NCI-H446 (cell line): ENCODE measurements around the gene PIP5KL1.
A peak's percentile ranks its signal among the peaks of the same experiment; 100 is the strongest.

ENCODE experiments used
- DNase-seq, 2 experiments: peaks; one replicate each; lab custom pipeline; 2025; lab: John Stamatoyannopoulos, UW

The PIP5KL1 gene

DNA sequence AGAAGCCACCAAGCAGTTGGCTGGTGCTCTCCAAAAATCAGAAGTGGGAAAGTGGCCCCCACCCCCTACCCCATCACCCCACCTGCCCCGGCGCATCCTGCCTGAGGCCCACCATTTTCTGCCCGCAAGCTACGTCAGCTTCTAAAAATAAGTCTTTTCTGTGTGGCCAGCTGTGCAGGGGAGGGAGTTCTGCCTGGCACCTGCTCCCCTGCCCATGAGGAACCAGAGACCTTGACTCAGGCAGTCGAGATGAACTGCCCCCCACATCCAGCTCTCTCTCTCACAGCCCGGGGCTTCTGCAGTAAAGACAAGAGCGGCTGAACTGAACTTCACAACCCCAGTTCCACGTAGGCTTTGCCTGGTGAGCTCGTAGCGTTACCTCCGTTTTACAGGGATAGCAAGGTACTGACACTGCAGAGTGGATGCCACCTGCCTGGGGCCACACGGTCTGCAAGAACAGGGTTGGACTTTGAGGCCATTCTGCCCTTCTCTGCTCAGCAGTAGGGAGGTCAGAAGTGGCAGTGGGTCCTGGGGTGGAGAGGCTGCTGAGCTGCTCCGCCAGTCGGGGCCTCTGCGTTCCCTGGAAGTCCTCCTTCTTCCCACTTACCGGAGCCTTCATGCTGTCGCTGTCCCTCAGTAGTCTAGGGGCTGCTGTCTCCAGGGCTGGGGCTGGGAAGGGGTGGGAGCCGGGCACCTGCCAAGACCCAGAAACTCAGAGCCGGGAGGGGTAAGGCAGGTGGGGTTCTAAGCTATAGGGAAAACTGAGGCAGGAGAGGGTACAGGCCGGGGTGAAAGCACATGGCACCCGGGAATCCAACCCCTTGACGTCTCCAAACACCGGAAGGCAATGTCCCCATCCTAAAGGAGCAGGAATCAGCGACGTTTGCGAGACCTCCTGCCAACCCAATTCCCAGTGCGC, 14.5 kb downstream of the PIP5KL1 start:
- DNase-seq = no peak

DNA sequence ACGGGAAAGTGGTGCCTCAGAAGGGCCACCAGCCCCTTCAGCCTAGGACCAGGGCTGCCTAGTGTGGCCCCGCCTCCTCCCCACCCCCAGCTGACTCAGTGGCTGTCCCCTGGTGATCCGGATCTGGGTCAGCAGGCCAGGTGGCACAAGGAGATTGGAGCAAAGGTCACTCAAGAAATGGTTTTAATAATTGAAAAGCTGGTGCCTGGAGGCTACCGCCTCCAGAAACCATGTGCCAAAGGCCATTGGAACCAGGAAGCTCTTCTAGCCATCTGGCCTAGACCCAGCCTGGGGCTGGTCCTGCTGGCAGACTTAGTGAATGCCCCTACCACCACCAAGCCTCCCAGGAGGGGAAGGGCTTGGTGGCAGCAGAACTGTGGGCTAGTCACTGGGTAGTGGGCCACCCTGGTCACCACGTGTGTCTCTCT, 15.2 kb downstream of the PIP5KL1 start:
- no peak for DNase-seq

DNA sequence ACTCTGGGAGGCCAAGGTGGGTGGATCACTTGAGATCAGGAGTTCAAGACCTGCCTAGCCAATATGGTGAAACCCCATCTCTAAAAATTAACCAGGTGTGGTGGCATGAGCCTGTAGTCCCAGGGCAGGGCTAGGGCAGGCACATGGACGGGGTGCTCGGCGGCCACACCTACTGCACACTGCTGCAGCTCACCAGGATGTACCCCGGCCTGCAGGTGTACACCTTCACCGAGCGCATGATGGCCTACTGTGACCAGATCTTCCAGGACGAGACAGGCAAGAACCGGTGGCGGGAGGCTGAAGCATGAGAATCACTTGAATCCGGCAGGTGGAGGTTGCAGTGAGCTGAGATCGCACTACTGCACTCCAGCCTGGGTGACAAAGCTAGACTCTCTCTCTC, 16.9 kb downstream of the PIP5KL1 start:
- DNase-seq = no peak

- DNase-seq = no peak
Measured at GRCh38 chr9:127912882-127913281, 17.7 kb downstream of the PIP5KL1 start.

- no peak for DNase-seq
Measured at GRCh38 chr9:127912296-127912695, 18.3 kb downstream of the PIP5KL1 start.

DNA sequence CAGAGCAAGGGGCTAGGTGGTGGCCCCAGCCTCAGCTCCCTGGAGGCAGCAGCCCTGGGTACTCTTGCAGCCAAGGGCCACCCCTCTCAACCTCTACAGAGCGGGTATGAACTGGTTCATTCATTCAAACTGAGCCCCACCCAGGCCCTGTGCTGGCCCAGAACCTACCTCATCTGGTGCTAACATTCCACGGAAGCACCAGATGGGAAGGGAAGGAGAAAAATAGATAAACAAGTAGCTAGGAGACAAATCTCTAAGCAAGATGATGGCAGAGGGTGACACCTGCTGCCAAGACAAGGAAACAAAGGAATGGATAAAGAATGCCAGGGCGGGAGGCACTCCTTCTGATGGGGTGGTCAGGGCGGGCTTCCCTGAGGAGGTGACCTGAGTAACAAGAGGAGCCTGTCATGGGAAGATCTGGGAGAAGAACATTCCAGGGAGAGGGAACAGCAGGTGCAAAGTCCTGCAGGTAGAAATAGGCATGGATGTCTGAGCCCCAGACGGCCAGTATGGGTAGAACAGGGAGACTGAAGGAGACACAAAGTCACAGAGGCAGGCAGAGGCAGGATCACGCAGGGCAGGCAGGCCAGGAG, 19.9 kb downstream of the PIP5KL1 start:
- peak in 1 of 2 experiments; percentile 19 for DNase-seq

DNA sequence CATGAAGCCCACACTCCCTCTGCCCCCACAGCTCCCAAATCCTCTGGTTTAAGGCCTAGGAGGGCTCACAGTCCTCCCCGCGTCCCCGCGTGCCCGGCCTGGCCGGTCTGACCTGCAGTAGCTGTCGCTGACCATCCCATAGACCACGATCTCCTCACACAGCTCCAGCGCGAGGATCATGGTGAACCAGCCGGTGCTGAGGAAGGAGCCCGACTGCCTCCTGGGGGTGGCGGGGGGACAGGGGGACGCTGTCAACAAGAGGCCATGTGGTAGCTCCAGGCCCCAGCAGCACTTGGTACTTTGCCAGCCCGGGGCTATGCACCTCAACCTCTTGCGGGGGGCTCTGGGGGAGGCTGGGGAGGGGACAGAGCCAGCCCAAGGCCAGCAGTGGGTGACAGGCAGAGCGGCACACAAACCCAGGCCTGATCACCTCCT, 20.7 kb downstream of the PIP5KL1 start:
- no peak for DNase-seq

DNA sequence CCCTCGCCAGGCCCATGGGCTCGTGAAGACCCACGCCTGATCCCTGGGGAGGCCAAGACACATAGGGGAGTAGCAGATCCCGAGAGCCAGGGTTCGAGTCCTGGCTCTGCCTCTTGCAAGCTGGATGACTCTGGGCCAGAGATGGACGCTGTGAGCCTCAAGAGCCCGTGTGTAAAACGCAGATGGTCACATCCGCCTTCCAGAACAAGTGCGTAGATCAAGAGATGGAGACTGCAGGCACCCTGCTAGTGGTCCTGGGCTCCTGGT, 22.0 kb downstream of the PIP5KL1 start:
- no peak for DNase-seq

DNA sequence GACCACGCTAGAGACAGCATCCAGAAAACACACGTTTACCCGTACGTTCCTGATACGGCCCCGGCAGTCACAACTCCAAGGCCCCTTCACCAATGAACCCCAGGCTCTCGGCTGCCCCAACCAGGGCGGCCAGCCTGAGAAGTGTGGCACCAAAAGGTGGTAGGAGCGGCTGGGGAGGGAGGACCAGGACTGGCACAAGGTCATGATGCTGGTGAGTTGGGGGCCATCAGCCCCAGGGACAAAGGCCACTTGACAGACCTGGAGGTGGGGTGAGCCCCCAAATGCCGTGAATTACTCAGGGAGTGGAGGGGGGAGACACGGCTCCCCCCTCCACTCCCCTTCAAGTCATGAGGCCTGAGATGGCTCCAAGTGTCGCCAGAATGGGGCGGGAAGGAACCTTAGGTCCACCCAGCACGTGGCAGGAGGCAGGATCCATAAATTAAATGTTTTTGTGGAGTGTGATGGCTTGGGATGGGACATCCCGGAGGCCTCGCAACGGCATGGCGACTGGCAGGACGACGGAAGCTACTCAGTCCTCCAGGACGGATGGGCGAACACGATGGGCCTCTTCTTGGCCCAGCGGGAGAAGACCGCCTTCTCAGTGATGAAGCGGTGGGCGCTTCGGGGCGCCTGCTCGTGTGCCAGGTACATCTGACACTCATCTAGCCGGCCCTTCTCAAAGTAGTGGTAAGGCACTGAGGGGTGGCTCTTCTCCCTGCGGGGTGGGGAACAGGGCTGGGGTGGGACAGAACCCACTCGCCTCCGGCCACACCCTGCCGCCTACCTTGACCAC, 22.5 kb downstream of the PIP5KL1 start:
- no peak for DNase-seq

- DNase-seq = no peak
Measured at GRCh38 chr9:127905788-127906191, 24.8 kb downstream of the PIP5KL1 start.

GRCh38 chr9:127905004-127905728, 25.4 kb downstream of the PIP5KL1 start:
- DNase-seq = no peak

- DNase-seq = no peak
Measured at GRCh38 chr9:127904561-127905003, 26.0 kb downstream of the PIP5KL1 start.

- no peak for DNase-seq
Measured at GRCh38 chr9:127903557-127904475, 26.8 kb downstream of the PIP5KL1 start.

GRCh38 chr9:127899128-127899943, 31.2 kb downstream of the PIP5KL1 start, which contains the start of gene ST6GALNAC6:
ST6GALNAC6 (minus strand) TSS chr9:127899603; CDS start chr9:127897981, 1,622 bp downstream.
- peak in 1 of 2 experiments; percentile 61 for DNase-seq

- DNase-seq = no peak
Measured at GRCh38 chr9:127898433-127899127, 32.0 kb downstream of the PIP5KL1 start.

GRCh38 chr9:127897193-127897692, 33.3 kb downstream of the PIP5KL1 start:
- DNase-seq = no peak

DNA sequence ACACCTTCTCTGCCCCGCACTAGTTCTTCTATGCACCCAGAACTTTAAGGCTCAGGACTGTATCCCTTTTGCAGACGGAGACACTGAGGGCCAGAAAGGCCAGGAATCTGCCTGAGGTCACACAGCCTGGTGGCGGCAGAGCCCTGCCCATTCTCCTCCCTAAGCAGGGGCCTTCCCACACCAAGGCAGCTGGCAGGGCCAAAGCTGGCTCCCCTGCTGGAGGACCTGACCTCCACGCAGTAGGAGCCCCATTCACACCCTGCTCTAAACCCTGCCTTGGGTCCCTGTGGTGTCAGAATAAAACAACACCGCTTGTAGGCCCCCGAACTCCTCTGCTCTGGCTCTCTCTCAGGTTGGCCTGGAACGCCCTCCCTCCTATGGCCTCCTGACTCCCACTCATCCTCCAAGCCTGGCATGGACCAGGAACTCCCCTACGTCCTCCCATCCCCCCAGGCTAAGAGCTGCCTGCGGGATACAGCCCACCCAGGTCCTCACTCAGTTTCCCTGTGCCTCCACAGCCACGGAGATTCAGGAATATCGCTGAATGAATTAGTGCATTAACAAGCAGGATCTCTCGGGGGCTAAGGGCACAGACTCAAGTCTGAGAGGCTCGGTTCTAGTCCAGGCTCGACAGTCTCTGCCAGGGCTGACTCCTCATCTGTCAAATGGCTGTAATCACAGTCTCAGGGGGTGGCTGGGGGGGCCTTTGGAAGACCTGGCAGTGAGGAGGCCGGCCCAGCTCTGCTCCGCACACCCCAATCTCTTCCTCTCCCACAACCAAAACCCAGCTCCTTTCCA, 34.0 kb downstream of the PIP5KL1 start:
- no peak for DNase-seq

GRCh38 chr9:127895811-127896210, 34.8 kb downstream of the PIP5KL1 start:
- DNase-seq = no peak
